Stomach smooth muscle (tissue), 2 donors: Measurements from ENCODE around the gene C5AR2.
"Not testable (repeated sequence)": the region's sequence is repeated elsewhere in the genome, so short reads cannot be mapped to it uniquely, and the experiment has no call there.

ENCODE experiments used
- H3K27ac ChIP-seq: one replicate; pipeline ENCODE4 v1.7.0; 2013; ENCODE audit warnings: mild to moderate bottlenecking, low read length, inconsistent platforms
- H3K27me3 ChIP-seq, 2 donors: one replicate each; pipeline ENCODE4 v1.7.0; 2013; ENCODE audit warnings: low read length in 2 of 2; ENCODE audit not compliant: insufficient read depth in 2 of 2, control insufficient read depth in 1 of 2
- H3K36me3 ChIP-seq, 2 donors: one replicate each; pipeline ENCODE4 v1.7.0; 2013; ENCODE audit warnings: low read length in 2 of 2; ENCODE audit not compliant: control insufficient read depth in 2 of 2, insufficient read depth in 2 of 2
- H3K4me1 ChIP-seq: one replicate; pipeline ENCODE4 v1.7.0; 2013; ENCODE audit warnings: low read length; ENCODE audit not compliant: control insufficient read depth, insufficient read depth
- H3K4me3 ChIP-seq, 2 donors: one replicate each; pipeline ENCODE4 v1.7.0; 2013; ENCODE audit warnings: low read length in 2 of 2
- H3K9ac ChIP-seq, 2 donors: one replicate each; pipeline ENCODE4 v1.7.0; 2013; ENCODE audit warnings: low read length in 2 of 2, mild to moderate bottlenecking in 1 of 2
- H3K9me3 ChIP-seq, 2 donors: one replicate each; pipeline ENCODE4 v1.7.0; 2013; ENCODE audit warnings: low read length in 2 of 2; ENCODE audit not compliant: control insufficient read depth in 2 of 2
- donor health status: healthy.
- donor health status: Pancreatic carcinoma.

Gene C5AR2

GRCh38 chr19:47346024-47346423 is 14.0 kb downstream of the C5AR2 start:
- not testable (repeated sequence) for H3K4me1 ChIP-seq, H3K4me3 ChIP-seq, H3K36me3 ChIP-seq, H3K9me3 ChIP-seq, H3K27me3 ChIP-seq, H3K27ac ChIP-seq, H3K9ac ChIP-seq

- H3K4me3 ChIP-seq, result peak within 1 kb of the TSS; percentile 88 to 99
- H3K4me1 ChIP-seq, result peaks cover 19% of the 10 kb centered on the region
- H3K27me3 ChIP-seq, result no peaks in the 10 kb centered on the region
- H3K9ac ChIP-seq, result peak within 1 kb of the TSS; percentile 83 to 89
- peaks cover 0 to 6% of the 10 kb centered on the region in 2 donors for H3K36me3 ChIP-seq
- H3K9me3 ChIP-seq, result no peaks in the 10 kb centered on the region
- H3K27ac ChIP-seq, result peak within 1 kb of the TSS; percentile 53
These were observed 17.1 kb downstream of the C5AR2 start, which contains the start of gene DHX34 for GRCh38 chr19:47348819-47349795. DHX34 (plus strand) TSS chr19:47349315; CDS start chr19:47353031, 3,716 bp downstream.

- Histone ChIP-seq H3K9ac (no peak overlapping the region), H3K9me3 (no peaks in the 10 kb centered on the region), H3K4me3 (no peak overlapping the region), H3K36me3 (peaks cover 6 to 16% of the 10 kb centered on the region in 2 donors), H3K27ac (no peak overlapping the region), H3K27me3 (no peaks in the 10 kb centered on the region), H3K4me1 (peaks cover 19% of the 10 kb centered on the region)
These were observed 18.7 kb downstream of the C5AR2 start for GRCh38 chr19:47350630-47351029.

GRCh38 chr19:47351548-47351947 is 19.6 kb downstream of the C5AR2 start:
- peaks cover 19% of the 10 kb centered on the region for H3K4me1 ChIP-seq
- H3K4me3 ChIP-seq, result no peak overlapping the region
- H3K9me3 ChIP-seq, result no peaks in the 10 kb centered on the region
- H3K27ac ChIP-seq, result no peak overlapping the region
- H3K36me3 ChIP-seq, result peaks cover 10 to 20% of the 10 kb centered on the region in 2 donors
- no peaks in the 10 kb centered on the region for H3K27me3 ChIP-seq
- no peak overlapping the region for H3K9ac ChIP-seq

GRCh38 chr19:47352095-47352494 is 20.1 kb downstream of the C5AR2 start:
- Histone ChIP-seq H3K36me3 (peaks cover 13 to 25% of the 10 kb centered on the region in 2 donors), H3K4me3 (no peak overlapping the region), H3K27ac (no peak overlapping the region), H3K4me1 (peaks cover 19% of the 10 kb centered on the region), H3K9ac (no peak overlapping the region), H3K27me3 (no peaks in the 10 kb centered on the region), H3K9me3 (no peaks in the 10 kb centered on the region)

GRCh38 chr19:47353307-47353712 is 21.3 kb downstream of the C5AR2 start:
- Histone ChIP-seq H3K27me3 (no peaks in the 10 kb centered on the region), H3K4me1 (peaks cover 19% of the 10 kb centered on the region), H3K9ac (no peak overlapping the region), H3K36me3 (peaks cover 25 to 37% of the 10 kb centered on the region in 2 donors), H3K4me3 (no peak overlapping the region), H3K9me3 (no peaks in the 10 kb centered on the region), H3K27ac (no peak overlapping the region)

- Histone ChIP-seq H3K27me3 (no peaks in the 10 kb centered on the region), H3K9me3 (no peaks in the 10 kb centered on the region), H3K4me3 (no peak overlapping the region), H3K9ac (no peak overlapping the region), H3K27ac (no peak overlapping the region), H3K36me3 (peaks cover 43 to 60% of the 10 kb centered on the region in 2 donors), H3K4me1 (peaks cover 7% of the 10 kb centered on the region)
These were observed 24.9 kb downstream of the C5AR2 start for GRCh38 chr19:47356900-47357299.

GRCh38 chr19:47357788-47358680 is 26.1 kb downstream of the C5AR2 start:
- peaks cover 48 to 64% of the 10 kb centered on the region in 2 donors for H3K36me3 ChIP-seq

GRCh38 chr19:47358936-47359335 is 27.0 kb downstream of the C5AR2 start:
- no peak overlapping the region for H3K4me3 ChIP-seq
- no peak overlapping the region for H3K9ac ChIP-seq
- peaks cover 56 to 62% of the 10 kb centered on the region in 2 donors for H3K36me3 ChIP-seq
- H3K9me3 ChIP-seq, result no peaks in the 10 kb centered on the region
- no peaks in the 10 kb centered on the region for H3K27me3 ChIP-seq
- no peaks in the 10 kb centered on the region for H3K4me1 ChIP-seq
- H3K27ac ChIP-seq, result no peak overlapping the region

More at GRCh38 chr19:47357788-47358680, 26.1 kb downstream of the C5AR2 start:
- H3K27me3 ChIP-seq, result no peaks in the 10 kb centered on the region
- no peak overlapping the region for H3K27ac ChIP-seq
- H3K4me1 ChIP-seq, result peaks cover 5% of the 10 kb centered on the region
- no peaks in the 10 kb centered on the region for H3K9me3 ChIP-seq
- no peak overlapping the region for H3K9ac ChIP-seq
- H3K4me3 ChIP-seq, result no peak overlapping the region

- Histone ChIP-seq H3K27ac (no peak overlapping the region), H3K36me3 (peaks cover 47 to 53% of the 10 kb centered on the region in 2 donors), H3K4me3 (no peak overlapping the region), H3K9ac (no peak overlapping the region), H3K4me1 (no peaks in the 10 kb centered on the region), H3K9me3 (no peaks in the 10 kb centered on the region), H3K27me3 (no peaks in the 10 kb centered on the region)
These were observed 30.3 kb downstream of the C5AR2 start for GRCh38 chr19:47362321-47362720.
